ENCODE data around the gene CROCC2.

CROCC2 gene

DNA sequence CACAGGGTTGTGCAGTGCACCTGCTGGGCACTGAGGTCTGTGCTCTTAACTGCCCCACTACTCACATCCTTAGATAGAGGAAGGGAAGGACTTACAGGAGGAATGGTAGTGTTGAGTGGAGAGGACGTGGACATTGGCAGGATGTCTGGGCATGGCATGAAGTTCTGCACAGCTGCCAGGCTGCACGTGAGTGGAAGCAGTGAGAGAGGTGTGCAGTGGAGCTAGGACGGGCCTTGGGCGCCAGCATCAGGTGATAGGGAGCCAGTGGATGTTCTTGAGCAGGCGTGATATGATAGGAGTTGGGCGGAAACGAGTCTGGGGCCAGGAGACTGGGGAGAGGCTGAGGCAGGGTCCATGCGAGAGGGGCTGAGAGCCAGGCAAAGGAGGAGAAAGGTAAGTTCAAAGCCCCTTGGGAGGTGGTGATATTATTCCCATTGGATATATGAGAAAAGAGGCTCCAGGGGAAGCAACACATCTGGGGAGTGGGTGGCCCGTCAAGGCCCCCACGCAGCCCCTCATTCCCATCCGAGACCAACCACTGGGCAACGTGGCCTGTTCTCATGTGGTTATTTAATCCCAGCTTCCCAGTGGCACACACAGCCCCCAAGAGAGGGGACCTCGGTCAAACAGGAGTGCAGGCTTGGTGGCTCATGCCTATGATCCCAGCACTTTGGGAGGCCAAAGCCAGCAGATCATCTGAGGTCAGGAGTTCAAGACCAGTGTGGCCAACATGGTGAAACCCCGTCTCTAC, 46.5 kb downstream of the CROCC2 start:
- no peak overlapping the region for H3K4me3 ChIP-seq (ENCODE audit: low read depth, low read length)
- in situ Hi-C loops (cut with HindIII; ENCODE audit: low sequenced_read_pairs) = no loop called here
- DNase-seq (ENCODE audit: low read depth) = no peak
- TF ChIP-seq CTCF (IDR thresholded peaks at IDR 0.05; ENCODE audit: low read depth, low read length, missing control alignments) = no peak

- no peak for TF ChIP-seq CTCF (IDR thresholded peaks at IDR 0.05; ENCODE audit: low read depth, low read length, missing control alignments)
- DNase-seq (ENCODE audit: low read depth) = no peak
- in situ Hi-C loops (cut with HindIII; ENCODE audit: low sequenced_read_pairs) = no loop called here
- no peak overlapping the region for H3K4me3 ChIP-seq (ENCODE audit: low read depth, low read length)
Observed at GRCh38 chr2:240953426-240954410, 47.6 kb downstream of the CROCC2 start.

GRCh38 chr2:240954436-240955305, 48.5 kb downstream of the CROCC2 start:
- no peak overlapping the region for H3K4me3 ChIP-seq (ENCODE audit: low read depth, low read length)
- no peak for DNase-seq (ENCODE audit: low read depth)
- in situ Hi-C loops (cut with HindIII; ENCODE audit: low sequenced_read_pairs) = loop anchor here (5.0 kb wide), 1 partner anchor 62 kb away; no protein-coding TSS in a partner anchor
- TF ChIP-seq CTCF (IDR thresholded peaks at IDR 0.05; ENCODE audit: low read depth, low read length, missing control alignments) = no peak

GRCh38 chr2:240955306-240956170, 49.4 kb downstream of the CROCC2 start:
- in situ Hi-C loops (cut with HindIII; ENCODE audit: low sequenced_read_pairs) = loop anchor here (5.0 kb wide), 1 partner anchor 63 kb away; no protein-coding TSS in a partner anchor
- H3K4me3 ChIP-seq (ENCODE audit: low read depth, low read length) = no peak overlapping the region
- TF ChIP-seq CTCF (IDR thresholded peaks at IDR 0.05; ENCODE audit: low read depth, low read length, missing control alignments) = no peak
- no peak for DNase-seq (ENCODE audit: low read depth)

- in situ Hi-C loops (cut with HindIII; ENCODE audit: low sequenced_read_pairs) = loop anchor here (5.0 kb wide), 1 partner anchor 64 kb away; no protein-coding TSS in a partner anchor
- DNase-seq (ENCODE audit: low read depth) = no peak
- no peak overlapping the region for H3K4me3 ChIP-seq (ENCODE audit: low read depth, low read length)
- TF ChIP-seq CTCF (IDR thresholded peaks at IDR 0.05; ENCODE audit: low read depth, low read length, missing control alignments) = no peak
Observed at GRCh38 chr2:240956171-240956934, 50.2 kb downstream of the CROCC2 start.

Data from astrocyte of the cerebellum (primary cell).